Panc1 (cell line): Measurements from ENCODE around the gene C17orf100. TPM values are rescaled to one million over a fixed set of nuclear protein-coding genes. Genes with fewer than 3 reads are reported as not detected.

Experiments used
- ATAC-seq: fragments of 200-7000 bp; cut with Tn5 transposase; 2 replicates; pipeline ENCODE4 v1.9.1; 2020; ENCODE audit warnings: mild to moderate bottlenecking, moderate library complexity
- BruUV-seq: library from RNA; stranded (reverse); fragments of 400-500 nt; replicated peaks from 2 replicates; lab custom pipeline; 2021; lab: Mats Ljungman, UMichigan
- CTCF ChIA-PET: fragments of 300-600 bp; sonication (Branson Sonifier 250); formaldehyde crosslinking; loops from one replicate; lab custom pipeline; 2022; ENCODE audit warnings: antibody characterized with exemption; lab: Charles Lee
- POLR2A ChIA-PET: fragments of 300-600 bp; sonication (Branson Sonifier 250); formaldehyde crosslinking; loops from one replicate; lab custom pipeline; 2022; ENCODE audit warnings: antibody characterized with exemption; lab: Charles Lee
- DNase-seq: peaks from one replicate; pipeline ENCODE4 v3.0.0-alpha.2; 2010; ENCODE audit warnings: low read depth, low spot score
- H3K27ac ChIP-seq: 2 replicates; pipeline ENCODE4 v1.5.1; 2011; ENCODE audit warnings: mild to moderate bottlenecking, low read length, inconsistent platforms
- H3K27me3 ChIP-seq: fragments of 200-500 bp; sonication (Bioruptor generic); 2 replicates; pipeline ENCODE4 v1.6.0; 2014; ENCODE audit warnings: low read length, inconsistent platforms; ENCODE audit not compliant: control insufficient read depth, insufficient read depth
- H3K36me3 ChIP-seq: fragments of 200-500 bp; sonication (Bioruptor generic); 2 replicates; pipeline ENCODE4 v1.5.1; 2014; ENCODE audit warnings: inconsistent platforms, mild to moderate bottlenecking, low read length, moderate library complexity; ENCODE audit not compliant: control insufficient read depth, insufficient read depth
- H3K4me1 ChIP-seq: 2 replicates; pipeline ENCODE4 v1.5.1; 2011; ENCODE audit warnings: inconsistent platforms, mild to moderate bottlenecking, low read length, moderate library complexity; ENCODE audit not compliant: control insufficient read depth, insufficient read depth
- H3K4me3 ChIP-seq, 2 experiments: 2 replicates each; pipeline ENCODE4 v1.5.1; 2011 to 2012; ENCODE audit warnings: low read depth in 2 of 2, low read length in 2 of 2, mild to moderate bottlenecking in 2 of 2, inconsistent platforms in 1 of 2, moderate library complexity in 1 of 2
- H3K9me3 ChIP-seq: fragments of 200-500 bp; sonication (Bioruptor generic); 2 replicates; pipeline ENCODE4 v1.5.1; 2014; ENCODE audit warnings: low read depth, mild to moderate bottlenecking, inconsistent platforms, low read length, moderate library complexity; ENCODE audit not compliant: control insufficient read depth, insufficient read depth
- POLR2AphosphoS5 ChIP-seq: IDR thresholded peaks from 2 replicates; pipeline ENCODE4 v1.6.1; 2012; ENCODE audit warnings: mild to moderate bottlenecking, low read depth, low read length, moderate library complexity
- SIN3A ChIP-seq: IDR thresholded peaks from 2 replicates; pipeline ENCODE4 v1.6.1; 2012; ENCODE audit warnings: low read depth, mild to moderate bottlenecking, low read length, moderate library complexity, borderline replicate concordance; ENCODE audit not compliant: insufficient read depth
- TCF7L2 ChIP-seq: IDR thresholded peaks from 2 replicates; pipeline ENCODE4 v1.6.1; 2011; ENCODE audit warnings: mild to moderate bottlenecking, low read depth, low read length, inconsistent platforms
- in situ Hi-C: cut with HindIII; loops from 2 replicates; pipeline ENCODE4 v1.10.0; 2016; ENCODE audit warnings: low sequenced_read_pairs, low pct_unique_long_range_greater_than_20kb
- intact Hi-C: fragments of 100-400 bp; cut with micrococcal nuclease; formaldehyde crosslinking; loops from one replicate; pipeline ENCODE4 v1.10.0; 2022; ENCODE audit not compliant: unreplicated experiment
- total RNA-seq: library from RNA; stranded (reverse); gene quantifications from one replicate; pipeline ENCODE4 v1.2.1, GENCODE V29; 2021; ENCODE audit not compliant: unreplicated experiment
- TF ChIP-seq, protein P1 (sequence below): fragments of 450-650 bp; IDR thresholded peaks from 2 replicates; pipeline ENCODE4 v1.5.1; 2017; ENCODE audit warnings: mild to moderate bottlenecking
- TF ChIP-seq, protein P2 (sequence below), 2 experiments: IDR thresholded peaks; 2 replicates each; pipeline ENCODE4 v1.6.1; 2011 to 2012; ENCODE audit warnings: low read depth in 2 of 2, control low read depth in 1 of 2, low read length in 1 of 2, mild to moderate bottlenecking in 1 of 2, moderate library complexity in 1 of 2; ENCODE audit not compliant: insufficient read depth in 1 of 2

C17orf100 gene
- total RNA-seq, 1 experiment from 2014 or later, result 2.8 TPM

DNA sequence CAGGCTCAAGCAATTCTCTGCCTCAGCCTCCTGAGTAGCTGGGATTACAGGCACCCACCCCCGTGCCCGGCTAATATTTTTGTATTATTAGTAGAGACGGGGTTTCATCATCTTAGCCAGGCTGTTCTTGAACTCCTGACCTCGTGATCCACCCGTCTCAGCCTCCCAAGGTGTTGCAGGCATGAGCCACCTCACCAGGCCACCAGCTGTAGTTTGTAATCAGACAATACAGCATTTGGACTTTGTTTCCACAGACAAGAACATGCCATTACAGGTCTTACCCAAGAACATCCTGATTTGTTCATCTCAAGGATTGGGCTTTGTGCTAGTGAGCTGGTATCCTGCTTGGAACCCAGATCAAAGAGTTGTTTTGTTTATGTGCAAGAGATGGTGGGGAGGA is 30.1 kb downstream of the C17orf100 start:
- CTCF ChIA-PET, result no interaction called here
- ATAC-seq (no peak), DNase-seq (no peak)
- Histone ChIP-seq H3K4me3 (no peak overlapping the region), H3K4me1 (no peaks in the 10 kb centered on the region), H3K36me3 (no peaks in the 10 kb centered on the region), H3K9me3 (no peaks in the 10 kb centered on the region), H3K27ac (no peak overlapping the region), H3K27me3 (peaks cover 7% of the 10 kb centered on the region)
- TF ChIP-seq, protein P1, sequence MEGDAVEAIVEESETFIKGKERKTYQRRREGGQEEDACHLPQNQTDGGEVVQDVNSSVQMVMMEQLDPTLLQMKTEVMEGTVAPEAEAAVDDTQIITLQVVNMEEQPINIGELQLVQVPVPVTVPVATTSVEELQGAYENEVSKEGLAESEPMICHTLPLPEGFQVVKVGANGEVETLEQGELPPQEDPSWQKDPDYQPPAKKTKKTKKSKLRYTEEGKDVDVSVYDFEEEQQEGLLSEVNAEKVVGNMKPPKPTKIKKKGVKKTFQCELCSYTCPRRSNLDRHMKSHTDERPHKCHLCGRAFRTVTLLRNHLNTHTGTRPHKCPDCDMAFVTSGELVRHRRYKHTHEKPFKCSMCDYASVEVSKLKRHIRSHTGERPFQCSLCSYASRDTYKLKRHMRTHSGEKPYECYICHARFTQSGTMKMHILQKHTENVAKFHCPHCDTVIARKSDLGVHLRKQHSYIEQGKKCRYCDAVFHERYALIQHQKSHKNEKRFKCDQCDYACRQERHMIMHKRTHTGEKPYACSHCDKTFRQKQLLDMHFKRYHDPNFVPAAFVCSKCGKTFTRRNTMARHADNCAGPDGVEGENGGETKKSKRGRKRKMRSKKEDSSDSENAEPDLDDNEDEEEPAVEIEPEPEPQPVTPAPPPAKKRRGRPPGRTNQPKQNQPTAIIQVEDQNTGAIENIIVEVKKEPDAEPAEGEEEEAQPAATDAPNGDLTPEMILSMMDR, result no peak
- TF ChIP-seq, protein P2, sequence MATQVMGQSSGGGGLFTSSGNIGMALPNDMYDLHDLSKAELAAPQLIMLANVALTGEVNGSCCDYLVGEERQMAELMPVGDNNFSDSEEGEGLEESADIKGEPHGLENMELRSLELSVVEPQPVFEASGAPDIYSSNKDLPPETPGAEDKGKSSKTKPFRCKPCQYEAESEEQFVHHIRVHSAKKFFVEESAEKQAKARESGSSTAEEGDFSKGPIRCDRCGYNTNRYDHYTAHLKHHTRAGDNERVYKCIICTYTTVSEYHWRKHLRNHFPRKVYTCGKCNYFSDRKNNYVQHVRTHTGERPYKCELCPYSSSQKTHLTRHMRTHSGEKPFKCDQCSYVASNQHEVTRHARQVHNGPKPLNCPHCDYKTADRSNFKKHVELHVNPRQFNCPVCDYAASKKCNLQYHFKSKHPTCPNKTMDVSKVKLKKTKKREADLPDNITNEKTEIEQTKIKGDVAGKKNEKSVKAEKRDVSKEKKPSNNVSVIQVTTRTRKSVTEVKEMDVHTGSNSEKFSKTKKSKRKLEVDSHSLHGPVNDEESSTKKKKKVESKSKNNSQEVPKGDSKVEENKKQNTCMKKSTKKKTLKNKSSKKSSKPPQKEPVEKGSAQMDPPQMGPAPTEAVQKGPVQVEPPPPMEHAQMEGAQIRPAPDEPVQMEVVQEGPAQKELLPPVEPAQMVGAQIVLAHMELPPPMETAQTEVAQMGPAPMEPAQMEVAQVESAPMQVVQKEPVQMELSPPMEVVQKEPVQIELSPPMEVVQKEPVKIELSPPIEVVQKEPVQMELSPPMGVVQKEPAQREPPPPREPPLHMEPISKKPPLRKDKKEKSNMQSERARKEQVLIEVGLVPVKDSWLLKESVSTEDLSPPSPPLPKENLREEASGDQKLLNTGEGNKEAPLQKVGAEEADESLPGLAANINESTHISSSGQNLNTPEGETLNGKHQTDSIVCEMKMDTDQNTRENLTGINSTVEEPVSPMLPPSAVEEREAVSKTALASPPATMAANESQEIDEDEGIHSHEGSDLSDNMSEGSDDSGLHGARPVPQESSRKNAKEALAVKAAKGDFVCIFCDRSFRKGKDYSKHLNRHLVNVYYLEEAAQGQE (IDR thresholded peaks at IDR 0.05; ENCODE audit: insufficient read depth in 1 of 2, low read depth in 2 of 2, low read length in 1 of 2), result no peak
- BruUV-seq, result no TSS peak
- POLR2A ChIA-PET, result no interaction called here
- in situ Hi-C loops, result no loop called here
- intact Hi-C loops, result no loop called here

DNA sequence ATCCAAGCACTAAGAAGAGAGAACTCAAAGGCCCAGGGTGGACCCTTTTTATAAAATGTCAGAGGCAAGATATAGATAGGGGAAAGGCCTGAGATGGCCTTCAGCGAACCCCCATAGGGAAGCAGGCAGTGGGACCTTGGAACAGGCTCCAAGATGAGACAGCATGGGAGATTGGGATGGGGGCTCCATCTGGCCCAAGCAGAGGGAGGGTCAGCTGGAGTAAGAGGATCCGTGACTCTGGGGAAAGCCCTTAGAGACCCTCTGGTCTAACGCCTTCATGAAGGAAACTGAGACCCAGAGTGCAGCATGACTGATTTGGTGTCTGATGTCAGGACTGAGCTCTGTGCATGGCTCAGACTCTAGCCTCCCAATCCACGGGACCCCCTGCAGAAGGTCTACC is 30.8 kb downstream of the C17orf100 start:
- no peaks in the 10 kb centered on the region for H3K4me1 ChIP-seq
- TF ChIP-seq, protein P2 (IDR thresholded peaks at IDR 0.05; ENCODE audit: insufficient read depth in 1 of 2, low read depth in 2 of 2, low read length in 1 of 2), result no peak
- TF ChIP-seq TCF7L2 (no peak), SIN3A (no peak), POLR2AphosphoS5 (no peak)
- TF ChIP-seq, protein P1, result no peak
- no TSS peak for BruUV-seq
- intact Hi-C loops, result no loop called here
- ChIA-PET CTCF (no interaction called here), POLR2A (no interaction called here)
- no peak for DNase-seq
- no peaks in the 10 kb centered on the region for H3K36me3 ChIP-seq
- no peak overlapping the region for H3K27ac ChIP-seq
- ATAC-seq, result no peak
- peaks cover 7% of the 10 kb centered on the region for H3K27me3 ChIP-seq
- H3K9me3 ChIP-seq, result no peaks in the 10 kb centered on the region
- in situ Hi-C loops, result no loop called here
- no peak overlapping the region for H3K4me3 ChIP-seq
